DND-41 (cell line): ENCODE data around the gene STXBP6.

Source experiments
- CTCF ChIP-seq: IDR thresholded peaks from 2 replicates; pipeline ENCODE4 v1.5.1; 2012; ENCODE audit warnings: borderline replicate concordance, low read length, moderate library complexity, mild to moderate bottlenecking; ENCODE audit not compliant: poor library complexity, severe bottlenecking; ENCODE audit errors: extremely low read depth
- EZH2 ChIP-seq: IDR thresholded peaks from 3 replicates; pipeline ENCODE4 v1.6.1; 2012; ENCODE audit warnings: borderline replicate concordance, low read depth, mild to moderate bottlenecking, moderate library complexity, low read length, inconsistent platforms; ENCODE audit not compliant: severe bottlenecking

DNA sequence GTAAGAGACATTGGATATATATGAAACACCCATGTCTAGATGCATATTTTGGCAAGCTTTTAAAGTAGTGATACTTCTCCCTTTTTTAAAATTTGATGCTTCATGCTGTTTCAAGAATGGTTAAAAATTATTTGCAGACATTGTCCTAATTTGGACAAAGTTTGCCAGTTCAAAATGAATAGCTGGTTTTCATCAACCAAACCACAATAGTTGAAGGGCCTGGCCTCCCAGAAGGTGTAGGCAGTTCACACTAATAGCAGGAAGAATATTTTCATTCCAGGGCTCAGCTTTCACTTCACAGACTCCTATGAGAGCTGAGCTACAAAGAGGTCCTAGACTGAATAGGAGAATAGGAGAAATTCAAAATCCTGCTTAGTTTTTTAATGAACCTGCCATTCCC lies 78.7 kb downstream of the STXBP6 start:
- TF ChIP-seq CTCF (no peak), EZH2 (no peak)
